ENCODE measurements around the gene CFAP97D2. TPM values are rescaled to one million over a fixed set of nuclear protein-coding genes. Genes with fewer than 3 reads are reported as not detected.

Gene CFAP97D2
- total RNA-seq, 3 donors from 2014 or later (not counting 1 experiment from before 2014, with no cell fraction given) = 0.45 to 7.7 TPM; not detected in 1

- peaks cover 4% of the 10 kb centered on the region in 2 donors for H3K9me3 Mint-ChIP-seq
- DNase-seq (peak in 1 of 2 donors; percentile 28), ATAC-seq (no peak)
- Histone ChIP-seq H3K27ac (ENCODE audit: low read length) (no peak overlapping the region), H3K9me3 (ENCODE audit: control insufficient read depth, insufficient read depth, low read length) (no peaks in the 10 kb centered on the region), H3K4me1 (ENCODE audit: control insufficient read depth, insufficient read depth, low read length) (peaks cover 95% of the 10 kb centered on the region), H3K4me3 (ENCODE audit: low read length) (no peak overlapping the region), H3K27me3 (ENCODE audit: control insufficient read depth, insufficient read depth, low read length) (no peaks in the 10 kb centered on the region), H3K36me3 (ENCODE audit: control insufficient read depth, insufficient read depth, low read length) (no peaks in the 10 kb centered on the region)
- peak overlapping the region; percentile 92 for H3K4me3 Mint-ChIP-seq
- peak overlapping the region; percentile 89 to 99 for H3K27ac Mint-ChIP-seq
- peaks cover 72 to 86% of the 10 kb centered on the region in 2 donors for H3K4me1 Mint-ChIP-seq
- no peak for TF ChIP-seq CTCF (IDR thresholded peaks at IDR 0.05)
- no peaks in the 10 kb centered on the region for H3K36me3 Mint-ChIP-seq
- intact Hi-C loops (cut with micrococcal nuclease) = loop anchor here (2.0 kb wide), 1 partner anchor 273 kb away; no protein-coding TSS in a partner anchor
- 92% methylated on average over 11 of the region's 12 CpGs for WGBS (ENCODE audit: insufficient coverage)
- H3K27me3 Mint-ChIP-seq (ENCODE audit: low read depth in 2 of 2) = no peaks in the 10 kb centered on the region
Observed at GRCh38 chr13:114149774-114150740, 29.0 kb upstream of the CFAP97D2 start.

- H3K36me3 Mint-ChIP-seq = no peaks in the 10 kb centered on the region
- H3K36me3 ChIP-seq (ENCODE audit: control insufficient read depth, insufficient read depth, low read length) = no peaks in the 10 kb centered on the region
- no peaks in the 10 kb centered on the region for H3K9me3 ChIP-seq (ENCODE audit: control insufficient read depth, insufficient read depth, low read length)
- ATAC-seq (no peak), DNase-seq (peak in 1 of 2 donors; percentile 57)
- peak overlapping the region; percentile 89 to 99 for H3K27ac Mint-ChIP-seq
- H3K9me3 Mint-ChIP-seq = peaks cover 4% of the 10 kb centered on the region in 2 donors
- no peak overlapping the region for H3K4me3 ChIP-seq (ENCODE audit: low read length)
- no peaks in the 10 kb centered on the region for H3K27me3 Mint-ChIP-seq (ENCODE audit: low read depth in 2 of 2)
- peak overlapping the region; percentile 51 for H3K4me3 Mint-ChIP-seq
- no peak overlapping the region for H3K27ac ChIP-seq (ENCODE audit: low read length)
- WGBS (ENCODE audit: insufficient coverage) = 77% methylated on average over 10 of the region's 10 CpGs
- H3K27me3 ChIP-seq (ENCODE audit: control insufficient read depth, insufficient read depth, low read length) = no peaks in the 10 kb centered on the region
- TF ChIP-seq CTCF (IDR thresholded peaks at IDR 0.05) = no peak
- H3K4me1 Mint-ChIP-seq = peaks cover 72 to 77% of the 10 kb centered on the region in 2 donors
- intact Hi-C loops (cut with micrococcal nuclease) = no loop called here
- H3K4me1 ChIP-seq (ENCODE audit: control insufficient read depth, insufficient read depth, low read length) = peaks cover 89% of the 10 kb centered on the region
Observed at GRCh38 chr13:114151031-114151430, 28.0 kb upstream of the CFAP97D2 start.

GRCh38 chr13:114151565-114152284 lies 27.3 kb upstream of the CFAP97D2 start:
- DNase-seq = peak in 1 of 2 donors; percentile 77
- intact Hi-C loops (cut with micrococcal nuclease) = no loop called here
- H3K36me3 ChIP-seq (ENCODE audit: control insufficient read depth, insufficient read depth, low read length) = no peaks in the 10 kb centered on the region
- Mint-ChIP-seq H3K4me3 (no peak overlapping the region), H3K27ac (peak overlapping the region; percentile 89 to 99), H3K9me3 (peaks cover 4% of the 10 kb centered on the region in 2 donors), H3K36me3 (no peaks in the 10 kb centered on the region), H3K27me3 (ENCODE audit: low read depth in 2 of 2) (no peaks in the 10 kb centered on the region), H3K4me1 (peaks cover 74 to 78% of the 10 kb centered on the region in 2 donors)
- no peak for TF ChIP-seq CTCF (IDR thresholded peaks at IDR 0.05)
- H3K27me3 ChIP-seq (ENCODE audit: control insufficient read depth, insufficient read depth, low read length) = no peaks in the 10 kb centered on the region
- H3K27ac ChIP-seq (ENCODE audit: low read length) = no peak overlapping the region
- no peak overlapping the region for H3K4me3 ChIP-seq (ENCODE audit: low read length)
- 87% methylated on average over 26 of the region's 28 CpGs for WGBS (ENCODE audit: insufficient coverage)
- no peaks in the 10 kb centered on the region for H3K9me3 ChIP-seq (ENCODE audit: control insufficient read depth, insufficient read depth, low read length)
- peaks cover 87% of the 10 kb centered on the region for H3K4me1 ChIP-seq (ENCODE audit: control insufficient read depth, insufficient read depth, low read length)
- ATAC-seq = no peak

All from natural killer cell (primary cell).